GM12874 (cell line): ENCODE results near the gene FLT3LG.

Experiments used
- CTCF ChIP-seq: IDR thresholded peaks from 2 replicates; pipeline ENCODE4 v1.5.1; 2011; ENCODE audit warnings: low read depth, mild to moderate bottlenecking, control low read depth, low read length, moderate library complexity; ENCODE audit not compliant: insufficient read depth

Gene FLT3LG

GRCh38 chr19:49430678-49431329 lies 43.2 kb upstream of the FLT3LG start:
- TF ChIP-seq CTCF = peak; percentile 54

GRCh38 chr19:49431330-49431749 lies 42.7 kb upstream of the FLT3LG start:
- TF ChIP-seq CTCF = no peak

DNA sequence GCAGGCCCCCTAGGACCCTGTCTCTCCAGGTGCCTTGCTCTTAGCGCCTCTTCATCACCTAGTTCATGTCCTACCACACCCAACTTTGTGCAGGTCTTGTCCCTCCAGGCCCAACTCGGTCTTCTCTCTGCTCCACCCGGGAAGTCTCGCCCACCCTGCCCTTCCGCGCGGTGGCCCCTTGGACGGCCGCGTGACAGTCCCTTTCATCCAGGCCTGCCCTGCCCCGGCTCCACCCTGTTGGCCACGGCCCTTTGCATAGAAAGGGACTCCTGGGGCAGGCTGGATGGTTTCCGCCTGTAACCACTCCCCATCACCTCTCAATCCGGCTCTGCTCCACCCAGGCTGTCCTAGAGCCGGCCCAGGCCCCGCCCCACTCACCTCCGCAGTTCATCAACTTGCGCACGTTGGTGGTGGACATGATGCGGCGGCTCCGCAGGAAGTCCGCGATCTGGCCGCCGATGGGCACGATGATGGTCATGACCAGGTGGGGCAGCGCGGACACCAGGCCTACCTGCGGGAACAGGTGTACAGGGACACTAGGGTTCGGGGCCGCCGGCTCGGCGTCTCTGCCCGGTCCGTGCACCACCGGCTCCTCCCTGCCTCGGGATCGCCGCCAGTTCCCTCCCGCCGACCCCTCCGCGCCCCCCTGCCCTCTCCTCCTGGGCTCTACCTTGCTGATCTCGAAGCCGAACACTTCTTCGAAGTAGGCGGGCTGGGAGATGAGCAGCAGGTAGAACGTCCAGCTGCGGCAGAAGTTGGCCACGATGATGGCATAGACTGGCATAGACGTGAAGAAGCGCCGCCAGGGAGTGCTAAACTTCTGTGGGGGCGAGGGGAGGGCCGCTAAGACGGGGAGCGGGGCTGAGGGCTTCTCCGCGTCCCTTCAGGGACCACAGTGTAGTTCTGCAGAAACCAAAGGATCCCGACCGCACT lies 41.6 kb upstream of the FLT3LG start:
- TF ChIP-seq CTCF = no peak

DNA sequence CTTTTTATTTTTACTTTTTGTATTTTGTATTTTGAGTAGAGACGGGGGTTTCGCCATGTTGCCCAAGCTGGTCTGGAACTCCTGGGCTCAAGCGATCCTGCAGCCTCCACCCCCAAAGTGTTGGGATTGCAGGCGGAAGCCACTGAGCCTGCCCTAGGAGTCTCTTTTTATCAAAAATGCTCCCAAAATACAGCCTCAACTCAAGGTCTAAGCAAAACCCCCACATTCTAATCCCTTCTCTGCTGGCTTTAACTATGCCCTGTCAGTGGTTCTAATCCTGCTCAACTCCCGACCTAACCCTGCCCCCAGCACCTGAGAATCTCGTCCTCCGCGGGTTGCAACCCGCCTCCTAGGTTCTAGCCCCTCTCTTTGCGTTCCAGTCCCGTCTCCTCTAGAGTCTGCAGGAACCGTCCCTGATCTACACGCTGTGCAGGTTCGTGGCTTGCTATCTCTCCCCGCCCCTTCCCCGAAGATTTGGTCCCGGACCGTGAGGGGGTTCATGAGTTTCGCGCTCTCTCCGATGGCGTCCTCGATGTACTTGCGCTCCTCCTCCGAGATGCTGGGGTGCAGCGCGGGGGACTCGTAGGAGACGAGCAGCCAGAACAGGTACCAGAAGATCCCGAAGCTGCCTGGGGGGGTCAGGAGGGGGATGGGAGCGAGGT lies 40.6 kb upstream of the FLT3LG start:
- no peak for TF ChIP-seq CTCF

DNA sequence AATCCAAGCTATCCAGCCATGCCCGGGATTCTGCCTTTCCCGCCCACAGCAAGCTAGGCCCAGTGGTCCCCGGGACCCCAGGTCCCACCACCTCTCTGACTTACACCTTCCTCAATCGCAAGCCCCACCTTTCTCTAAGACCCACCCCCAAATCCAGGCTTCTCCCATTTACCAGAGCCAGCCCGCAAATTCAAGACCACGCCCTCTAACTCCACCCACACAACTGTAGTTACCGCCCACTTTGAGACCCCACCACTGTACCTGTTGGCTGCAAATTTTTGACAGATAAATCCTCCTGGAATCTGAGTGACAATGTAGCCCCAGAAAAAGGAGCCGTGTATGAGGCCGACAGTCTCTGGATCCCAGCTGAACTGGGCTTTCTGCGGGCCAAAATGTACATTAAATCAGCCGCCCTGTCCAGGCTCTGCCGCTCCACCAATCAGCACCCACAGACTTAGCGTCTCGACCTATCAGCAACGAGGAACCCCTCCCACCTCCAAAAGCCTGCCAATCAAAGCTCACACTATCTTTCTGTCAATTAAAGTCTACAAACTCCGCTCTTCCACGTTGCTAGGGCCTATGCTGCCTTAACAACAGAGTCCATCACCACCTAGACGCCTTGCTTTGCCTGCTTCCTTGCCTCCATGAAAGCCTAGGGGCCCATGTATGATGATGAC lies 39.0 kb upstream of the FLT3LG start:
- TF ChIP-seq CTCF = no peak

GRCh38 chr19:49435670-49436069 lies 38.3 kb upstream of the FLT3LG start:
- no peak for TF ChIP-seq CTCF
